HepG2 (cell line): ENCODE results near the gene ODAD4. TPM values are rescaled to one million over a fixed set of nuclear protein-coding genes. Genes with fewer than 3 reads are reported as not detected.

ENCODE experiments used
- E2F2 ChIP-seq: sonication (generic); formaldehyde crosslinking; IDR thresholded peaks from 2 replicates; pipeline ENCODE4 v1.4.0; 2020; ENCODE audit warnings: missing genetic modification reagents, borderline replicate concordance
- ELF3 ChIP-seq: IDR thresholded peaks from 2 replicates; pipeline ENCODE4 v1.6.1; 2016; ENCODE audit warnings: missing genetic modification reagents, missing compliant biosample characterization
- IRX3 ChIP-seq: sonication (generic); formaldehyde crosslinking; IDR thresholded peaks from 2 replicates; pipeline ENCODE4 v1.8.1; 2023; ENCODE audit warnings: mild to moderate bottlenecking, low read depth, missing genetic modification reagents, borderline replicate concordance
- NCOA2 ChIP-seq: sonication (generic); formaldehyde crosslinking; IDR thresholded peaks from 2 replicates; pipeline ENCODE4 v1.8.0; 2022; ENCODE audit warnings: inconsistent platforms
- PHF5A ChIP-seq: IDR thresholded peaks from one replicate; pipeline ENCODE4 v1.6.1; 2018; ENCODE audit warnings: low read depth, missing genetic modification reagents; ENCODE audit not compliant: unreplicated experiment
- POLR2A ChIP-seq, 2 experiments: IDR thresholded peaks; 2 replicates each; pipeline ENCODE4 v1.6.1; 2011; ENCODE audit warnings: low read depth in 2 of 2, low read length in 2 of 2, mild to moderate bottlenecking in 1 of 2, moderate library complexity in 1 of 2; ENCODE audit not compliant: insufficient read depth in 1 of 2
- RARG ChIP-seq: sonication (generic); formaldehyde crosslinking; IDR thresholded peaks from 2 replicates; pipeline ENCODE4 v1.4.0; 2020; ENCODE audit warnings: low read depth, mild to moderate bottlenecking, missing genetic modification reagents
- SP1 ChIP-seq, 2 experiments: fragments of 450-650 bp in 1 of 2; sonication (generic) in 1 of 2; formaldehyde crosslinking in 1 of 2; IDR thresholded peaks; 2 replicates each; pipeline versions ENCODE4 v1.4.0 to v1.6.1; 2016 to 2020; ENCODE audit warnings: missing genetic modification reagents in 1 of 2
- ZNF704 ChIP-seq: sonication (generic); formaldehyde crosslinking; IDR thresholded peaks from 2 replicates; pipeline ENCODE4 v1.8.1; 2023; ENCODE audit warnings: mild to moderate bottlenecking, inconsistent platforms, moderate library complexity, missing genetic modification reagents, borderline replicate concordance
- ZZZ3 ChIP-seq: sonication (generic); formaldehyde crosslinking; IDR thresholded peaks from 2 replicates; pipeline ENCODE4 v1.4.0; 2020; ENCODE audit warnings: missing genetic modification reagents, mild to moderate bottlenecking, borderline replicate concordance
- polyA plus RNA-seq, 8 experiments: library from polyadenylated mRNA; depleted of rRNA in 3 of 8; stranded (reverse) in 7 of 8; unstranded in 1 of 8; fragments of >200 nt; fragmentation: Illumina TruSeq in 4 of 8; extraction: Trizol in 4 of 8; gene quantifications; 2 replicates each; pipeline versions ENCODE4 v1.2.1 to v1.2.3, GENCODE V29; 2011 to 2016; ENCODE audit warnings: low read depth in 4 of 8, missing spikeins in 1 of 8, mixed read lengths in 1 of 8; ENCODE audit not compliant: insufficient read depth in 1 of 8
- total RNA-seq, 5 experiments: library from RNA; depleted of rRNA; stranded (reverse); fragments of >200 nt; fragmentation: Illumina TruSeq; extraction: Trizol; gene quantifications; 2 replicates each; pipeline ENCODE4 v1.2.3, GENCODE V29; 2016; ENCODE audit warnings: low read depth in 1 of 5
- TF ChIP-seq, protein P1 (sequence below): sonication (generic); formaldehyde crosslinking; conservative IDR thresholded peaks from 2 replicates; pipeline ENCODE4 v1.4.0; 2020; ENCODE audit warnings: mild to moderate bottlenecking, missing genetic modification reagents, moderate library complexity
- TF ChIP-seq, protein P2 (sequence below): sonication (generic); formaldehyde crosslinking; IDR thresholded peaks from 2 replicates; pipeline ENCODE4 v1.5.1; 2020; ENCODE audit warnings: mild to moderate bottlenecking, missing genetic modification reagents, borderline replicate concordance

Gene ODAD4
- total and polyA plus RNA-seq, 2 of the 13 experiments (the other 11 are each of a cell fraction or from before 2014, with no cell fraction given), result 0.48 to 0.53 TPM

DNA sequence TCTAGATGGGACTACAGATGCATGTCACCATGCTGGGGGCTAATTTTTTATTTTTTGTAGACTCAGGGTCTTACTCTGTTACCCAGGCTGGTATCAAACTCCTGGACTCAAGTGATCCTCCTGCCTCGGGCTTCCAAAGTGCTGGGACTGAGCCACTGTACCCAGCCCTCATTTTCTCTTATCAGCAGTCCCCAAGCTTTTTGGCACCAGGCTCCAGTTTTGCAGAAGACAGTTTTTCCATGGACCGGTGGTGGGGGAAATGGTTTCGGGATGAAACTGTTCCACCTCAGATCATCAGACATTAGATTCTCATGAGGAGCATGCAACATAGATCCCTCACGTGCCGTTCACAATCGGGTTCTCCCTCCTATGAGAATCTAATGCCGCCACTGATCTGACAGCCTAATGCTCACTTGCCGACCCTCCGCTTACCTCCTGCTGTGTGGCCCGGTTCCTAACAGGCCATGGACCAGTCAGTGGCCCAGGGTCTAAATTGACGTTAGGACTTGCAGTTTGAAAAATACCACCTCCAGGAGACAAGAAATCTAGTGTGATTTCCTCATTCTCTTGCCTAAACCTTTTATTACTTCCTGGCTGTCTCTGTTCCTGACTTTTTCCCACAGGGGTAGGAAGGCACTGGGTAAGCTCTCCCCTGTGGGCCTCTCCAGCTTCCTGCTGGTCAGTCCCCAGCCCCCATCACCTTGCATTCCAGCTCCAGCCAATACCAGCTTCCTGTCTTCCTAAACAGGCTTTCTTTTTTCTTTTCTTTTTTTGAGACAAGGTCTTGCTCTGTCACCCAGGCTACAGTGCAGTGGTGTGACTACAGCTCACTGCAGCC is 26.8 kb downstream of the ODAD4 start (continued):
- TF ChIP-seq, protein P1, sequence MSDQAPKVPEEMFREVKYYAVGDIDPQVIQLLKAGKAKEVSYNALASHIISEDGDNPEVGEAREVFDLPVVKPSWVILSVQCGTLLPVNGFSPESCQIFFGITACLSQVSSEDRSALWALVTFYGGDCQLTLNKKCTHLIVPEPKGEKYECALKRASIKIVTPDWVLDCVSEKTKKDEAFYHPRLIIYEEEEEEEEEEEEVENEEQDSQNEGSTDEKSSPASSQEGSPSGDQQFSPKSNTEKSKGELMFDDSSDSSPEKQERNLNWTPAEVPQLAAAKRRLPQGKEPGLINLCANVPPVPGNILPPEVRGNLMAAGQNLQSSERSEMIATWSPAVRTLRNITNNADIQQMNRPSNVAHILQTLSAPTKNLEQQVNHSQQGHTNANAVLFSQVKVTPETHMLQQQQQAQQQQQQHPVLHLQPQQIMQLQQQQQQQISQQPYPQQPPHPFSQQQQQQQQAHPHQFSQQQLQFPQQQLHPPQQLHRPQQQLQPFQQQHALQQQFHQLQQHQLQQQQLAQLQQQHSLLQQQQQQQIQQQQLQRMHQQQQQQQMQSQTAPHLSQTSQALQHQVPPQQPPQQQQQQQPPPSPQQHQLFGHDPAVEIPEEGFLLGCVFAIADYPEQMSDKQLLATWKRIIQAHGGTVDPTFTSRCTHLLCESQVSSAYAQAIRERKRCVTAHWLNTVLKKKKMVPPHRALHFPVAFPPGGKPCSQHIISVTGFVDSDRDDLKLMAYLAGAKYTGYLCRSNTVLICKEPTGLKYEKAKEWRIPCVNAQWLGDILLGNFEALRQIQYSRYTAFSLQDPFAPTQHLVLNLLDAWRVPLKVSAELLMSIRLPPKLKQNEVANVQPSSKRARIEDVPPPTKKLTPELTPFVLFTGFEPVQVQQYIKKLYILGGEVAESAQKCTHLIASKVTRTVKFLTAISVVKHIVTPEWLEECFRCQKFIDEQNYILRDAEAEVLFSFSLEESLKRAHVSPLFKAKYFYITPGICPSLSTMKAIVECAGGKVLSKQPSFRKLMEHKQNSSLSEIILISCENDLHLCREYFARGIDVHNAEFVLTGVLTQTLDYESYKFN (CRISPR knock-in tag), result peak; percentile 91
- no peak for TF ChIP-seq RARG (CRISPR knock-in tag)
- peak; percentile 90 for TF ChIP-seq ELF3 (CRISPR knock-in tag)
- TF ChIP-seq PHF5A (CRISPR knock-in tag), result no peak
- peak; percentile 73 for TF ChIP-seq NCOA2 (CRISPR knock-in tag)
- TF ChIP-seq, protein P2, sequence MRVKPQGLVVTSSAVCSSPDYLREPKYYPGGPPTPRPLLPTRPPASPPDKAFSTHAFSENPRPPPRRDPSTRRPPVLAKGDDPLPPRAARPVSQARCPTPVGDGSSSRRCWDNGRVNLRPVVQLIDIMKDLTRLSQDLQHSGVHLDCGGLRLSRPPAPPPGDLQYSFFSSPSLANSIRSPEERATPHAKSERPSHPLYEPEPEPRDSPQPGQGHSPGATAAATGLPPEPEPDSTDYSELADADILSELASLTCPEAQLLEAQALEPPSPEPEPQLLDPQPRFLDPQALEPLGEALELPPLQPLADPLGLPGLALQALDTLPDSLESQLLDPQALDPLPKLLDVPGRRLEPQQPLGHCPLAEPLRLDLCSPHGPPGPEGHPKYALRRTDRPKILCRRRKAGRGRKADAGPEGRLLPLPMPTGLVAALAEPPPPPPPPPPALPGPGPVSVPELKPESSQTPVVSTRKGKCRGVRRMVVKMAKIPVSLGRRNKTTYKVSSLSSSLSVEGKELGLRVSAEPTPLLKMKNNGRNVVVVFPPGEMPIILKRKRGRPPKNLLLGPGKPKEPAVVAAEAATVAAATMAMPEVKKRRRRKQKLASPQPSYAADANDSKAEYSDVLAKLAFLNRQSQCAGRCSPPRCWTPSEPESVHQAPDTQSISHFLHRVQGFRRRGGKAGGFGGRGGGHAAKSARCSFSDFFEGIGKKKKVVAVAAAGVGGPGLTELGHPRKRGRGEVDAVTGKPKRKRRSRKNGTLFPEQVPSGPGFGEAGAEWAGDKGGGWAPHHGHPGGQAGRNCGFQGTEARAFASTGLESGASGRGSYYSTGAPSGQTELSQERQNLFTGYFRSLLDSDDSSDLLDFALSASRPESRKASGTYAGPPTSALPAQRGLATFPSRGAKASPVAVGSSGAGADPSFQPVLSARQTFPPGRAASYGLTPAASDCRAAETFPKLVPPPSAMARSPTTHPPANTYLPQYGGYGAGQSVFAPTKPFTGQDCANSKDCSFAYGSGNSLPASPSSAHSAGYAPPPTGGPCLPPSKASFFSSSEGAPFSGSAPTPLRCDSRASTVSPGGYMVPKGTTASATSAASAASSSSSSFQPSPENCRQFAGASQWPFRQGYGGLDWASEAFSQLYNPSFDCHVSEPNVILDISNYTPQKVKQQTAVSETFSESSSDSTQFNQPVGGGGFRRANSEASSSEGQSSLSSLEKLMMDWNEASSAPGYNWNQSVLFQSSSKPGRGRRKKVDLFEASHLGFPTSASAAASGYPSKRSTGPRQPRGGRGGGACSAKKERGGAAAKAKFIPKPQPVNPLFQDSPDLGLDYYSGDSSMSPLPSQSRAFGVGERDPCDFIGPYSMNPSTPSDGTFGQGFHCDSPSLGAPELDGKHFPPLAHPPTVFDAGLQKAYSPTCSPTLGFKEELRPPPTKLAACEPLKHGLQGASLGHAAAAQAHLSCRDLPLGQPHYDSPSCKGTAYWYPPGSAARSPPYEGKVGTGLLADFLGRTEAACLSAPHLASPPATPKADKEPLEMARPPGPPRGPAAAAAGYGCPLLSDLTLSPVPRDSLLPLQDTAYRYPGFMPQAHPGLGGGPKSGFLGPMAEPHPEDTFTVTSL, result 0 out of 2 replicates have a peak, but pooled peaks have one; percentile 21
- TF ChIP-seq POLR2A (IDR thresholded peaks at IDR 0.05; ENCODE audit: insufficient read depth in 1 of 2, low read depth in 2 of 2, low read length in 2 of 2), result 0 out of 4 replicates have a peak, but pooled peaks of 1 of the 2 experiments have one; percentile 36
- no peak for TF ChIP-seq E2F2 (CRISPR knock-in tag)
- peak; percentile 33; the same call in 1 of the 2 replicates for TF ChIP-seq ZNF704 (CRISPR knock-in tag)
- peak; percentile 20; the same call in 1 of the 2 replicates for TF ChIP-seq ZZZ3 (CRISPR knock-in tag)
- no peak for TF ChIP-seq SP1 (IDR thresholded peaks at IDR 0.05)
- TF ChIP-seq SP1 (CRISPR knock-in tag; IDR thresholded peaks at IDR 0.05), result no peak
- no peak for TF ChIP-seq IRX3 (CRISPR knock-in tag)
